NCI-H2081 treated with DMSO at 0.1 percent for 48 hours (cell line): ENCODE data around the gene F2.
A peak's percentile ranks its signal among the peaks of the same experiment; 100 is the strongest.

Source experiments
- DNase-seq: peaks from one replicate; lab custom pipeline; 2025; lab: John Stamatoyannopoulos, UW

F2 gene

DNA sequence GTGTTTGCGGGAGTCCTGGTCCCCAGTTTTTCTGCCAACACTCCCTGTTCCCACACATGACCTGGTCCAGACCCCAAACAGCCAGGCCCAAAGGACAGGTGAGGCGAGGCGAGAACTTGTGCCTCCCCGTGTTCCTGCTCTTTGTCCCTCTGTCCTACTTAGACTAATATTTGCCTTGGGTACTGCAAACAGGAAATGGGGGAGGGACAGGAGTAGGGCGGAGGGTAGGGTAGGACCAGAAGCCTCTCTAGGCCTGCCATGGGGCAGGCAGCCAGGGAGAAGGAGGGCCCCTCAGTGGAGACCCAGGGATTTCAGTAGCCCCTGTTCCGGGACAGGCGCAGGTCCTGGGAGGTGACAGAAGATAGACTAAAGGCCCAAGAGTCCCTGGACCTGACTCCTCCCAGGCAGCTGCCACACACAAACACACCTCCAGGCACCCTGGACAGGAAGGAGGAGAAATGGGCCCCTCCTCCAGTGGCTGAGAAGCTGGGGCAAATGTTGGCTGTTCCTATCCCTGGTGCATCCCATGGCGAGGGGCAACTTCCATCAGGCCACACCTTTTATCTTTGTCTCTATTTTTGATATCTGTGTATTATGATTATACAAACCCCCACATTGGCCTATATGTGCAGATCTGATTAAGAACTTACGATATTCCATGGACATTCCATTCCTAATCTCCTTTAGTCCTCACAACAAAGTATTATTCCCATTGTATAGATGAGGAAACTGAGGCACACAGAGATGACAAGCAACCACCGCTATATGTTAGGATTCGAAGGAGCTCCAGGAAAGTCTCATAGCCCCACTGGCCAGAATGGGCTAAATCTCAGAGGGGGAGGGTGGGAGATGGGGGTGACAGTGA is 626 bp upstream of the F2 start:
- DNase-seq: peak; percentile 15

GRCh38 chr11:46719543-46720218 is 668 bp downstream of the F2 start:
- DNase-seq: no peak

DNA sequence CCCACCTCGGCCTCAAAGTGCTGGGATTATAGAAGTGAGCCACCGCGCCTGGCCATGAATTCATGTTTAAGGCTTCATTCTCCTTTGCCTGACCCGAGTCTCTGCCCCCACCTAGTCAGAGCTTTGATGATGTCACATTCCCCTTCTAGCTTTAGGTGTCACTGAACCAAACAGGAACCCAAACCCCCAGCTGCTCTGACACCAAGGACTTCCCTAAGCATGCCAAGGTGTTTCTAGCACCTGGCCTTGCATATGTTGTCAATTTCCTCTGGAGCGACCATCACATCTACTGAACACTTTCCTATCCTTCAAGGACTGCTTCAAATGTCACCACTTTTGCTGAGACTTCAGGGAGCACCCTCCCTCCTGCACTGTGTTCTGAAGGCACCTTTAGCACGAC is 2.3 kb downstream of the F2 start:
- DNase-seq: no peak

DNA sequence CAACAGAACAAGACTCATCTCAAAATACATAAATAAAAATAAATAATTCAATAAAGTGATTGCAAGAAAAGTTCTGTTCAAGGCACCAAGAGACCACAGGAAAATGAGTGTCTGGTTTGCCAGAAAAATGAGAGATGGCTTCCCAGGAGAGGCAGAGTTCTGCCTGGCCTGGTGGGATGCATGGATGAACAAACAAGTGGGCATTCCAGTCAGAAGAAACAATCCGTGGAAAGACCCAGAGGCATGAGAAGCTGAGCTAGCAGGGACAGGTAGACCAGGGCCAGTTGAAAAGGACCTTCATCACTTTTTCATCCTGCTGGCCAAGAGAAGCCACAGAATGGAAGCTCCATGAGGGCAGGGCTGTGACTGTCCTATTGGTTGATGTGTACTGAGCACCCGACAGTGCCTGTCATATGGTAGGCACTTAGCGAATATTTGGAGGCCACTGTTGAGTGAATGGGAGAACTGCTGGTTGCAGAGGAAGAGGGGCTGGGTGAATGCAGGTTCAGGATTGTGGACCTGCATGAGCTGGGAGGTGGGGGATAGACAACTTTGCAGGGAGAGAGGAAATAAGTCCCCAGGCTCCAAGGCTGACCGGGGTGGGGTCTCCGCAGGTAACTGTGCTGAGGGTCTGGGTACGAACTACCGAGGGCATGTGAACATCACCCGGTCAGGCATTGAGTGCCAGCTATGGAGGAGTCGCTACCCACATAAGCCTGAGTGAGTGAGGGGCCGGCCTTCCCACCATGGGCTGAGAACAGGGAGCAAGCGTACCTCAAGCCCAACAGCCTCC is 3.7 kb downstream of the F2 start:
- DNase-seq: no peak

DNA sequence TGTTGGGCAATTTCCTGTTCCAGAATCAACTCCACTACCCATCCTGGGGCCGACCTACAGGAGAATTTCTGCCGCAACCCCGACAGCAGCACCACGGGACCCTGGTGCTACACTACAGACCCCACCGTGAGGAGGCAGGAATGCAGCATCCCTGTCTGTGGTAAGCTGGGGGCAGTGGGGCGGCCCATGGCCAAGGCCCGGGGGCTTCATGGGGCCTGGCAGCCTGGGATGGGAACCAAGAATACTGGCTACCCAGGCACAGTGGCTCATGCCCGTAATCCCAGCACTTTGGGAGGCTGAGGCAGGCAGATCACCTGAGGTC is 4.3 kb downstream of the F2 start:
- DNase-seq: no peak

- DNase-seq: no peak
Observed at GRCh38 chr11:46724088-46724487, 5.1 kb downstream of the F2 start.

GRCh38 chr11:46725338-46726205 is 6.6 kb downstream of the F2 start:
- DNase-seq: no peak

DNA sequence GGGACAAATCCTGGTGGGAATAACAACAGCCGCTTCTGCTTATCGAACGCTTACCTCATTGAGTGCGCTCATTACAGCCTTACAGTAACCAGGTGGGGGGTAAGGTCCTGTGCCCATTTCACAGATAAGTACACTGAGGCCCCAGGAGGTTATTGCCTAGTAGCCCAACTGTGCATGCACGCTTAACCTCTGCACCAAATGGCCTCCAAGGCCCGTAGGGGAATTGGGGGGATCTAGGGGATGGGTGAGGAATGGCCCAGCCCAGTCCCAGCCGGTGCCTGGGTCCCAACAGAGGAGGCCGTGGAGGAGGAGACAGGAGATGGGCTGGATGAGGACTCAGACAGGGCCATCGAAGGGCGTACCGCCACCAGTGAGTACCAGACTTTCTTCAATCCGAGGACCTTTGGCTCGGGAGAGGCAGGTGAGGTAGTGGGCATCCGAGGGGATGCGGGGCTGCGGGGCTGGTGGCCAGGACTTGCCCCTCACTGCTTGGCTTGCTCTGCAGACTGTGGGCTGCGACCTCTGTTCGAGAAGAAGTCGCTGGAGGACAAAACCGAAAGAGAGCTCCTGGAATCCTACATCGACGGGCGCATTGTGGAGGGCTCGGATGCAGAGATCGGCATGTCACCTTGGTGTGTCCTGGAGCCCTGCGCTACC is 7.3 kb downstream of the F2 start:
- no peak for DNase-seq

DNA sequence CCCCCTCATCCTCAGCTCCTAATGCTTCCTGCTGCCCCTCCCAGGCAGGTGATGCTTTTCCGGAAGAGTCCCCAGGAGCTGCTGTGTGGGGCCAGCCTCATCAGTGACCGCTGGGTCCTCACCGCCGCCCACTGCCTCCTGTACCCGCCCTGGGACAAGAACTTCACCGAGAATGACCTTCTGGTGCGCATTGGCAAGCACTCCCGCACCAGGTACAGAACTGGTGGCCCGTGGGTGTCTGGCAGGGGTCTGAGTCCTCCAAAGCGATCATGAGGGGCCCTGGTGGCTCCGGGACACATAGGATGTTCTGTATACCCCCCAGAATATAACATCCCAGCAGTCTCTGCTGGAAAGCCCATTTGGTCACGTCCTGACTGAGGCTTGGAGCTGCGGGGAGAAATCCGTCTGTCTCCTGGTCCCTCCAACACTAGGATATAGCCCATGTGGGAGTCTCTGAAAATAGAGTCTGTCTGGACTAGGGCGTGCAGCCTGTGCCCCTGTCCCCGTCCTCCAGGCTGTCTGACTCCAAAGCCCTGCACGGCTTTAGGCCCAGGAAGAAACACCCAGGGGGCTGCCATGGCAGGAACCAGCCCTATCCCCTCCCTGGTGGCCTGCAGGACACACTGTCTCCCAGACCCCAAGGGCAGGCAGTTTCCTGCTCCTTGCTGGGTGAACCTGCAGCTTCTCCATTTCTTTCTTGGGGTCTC is 9.1 kb downstream of the F2 start:
- no peak for DNase-seq

GRCh38 chr11:46728659-46729040 is 9.6 kb downstream of the F2 start:
- DNase-seq: no peak

DNA sequence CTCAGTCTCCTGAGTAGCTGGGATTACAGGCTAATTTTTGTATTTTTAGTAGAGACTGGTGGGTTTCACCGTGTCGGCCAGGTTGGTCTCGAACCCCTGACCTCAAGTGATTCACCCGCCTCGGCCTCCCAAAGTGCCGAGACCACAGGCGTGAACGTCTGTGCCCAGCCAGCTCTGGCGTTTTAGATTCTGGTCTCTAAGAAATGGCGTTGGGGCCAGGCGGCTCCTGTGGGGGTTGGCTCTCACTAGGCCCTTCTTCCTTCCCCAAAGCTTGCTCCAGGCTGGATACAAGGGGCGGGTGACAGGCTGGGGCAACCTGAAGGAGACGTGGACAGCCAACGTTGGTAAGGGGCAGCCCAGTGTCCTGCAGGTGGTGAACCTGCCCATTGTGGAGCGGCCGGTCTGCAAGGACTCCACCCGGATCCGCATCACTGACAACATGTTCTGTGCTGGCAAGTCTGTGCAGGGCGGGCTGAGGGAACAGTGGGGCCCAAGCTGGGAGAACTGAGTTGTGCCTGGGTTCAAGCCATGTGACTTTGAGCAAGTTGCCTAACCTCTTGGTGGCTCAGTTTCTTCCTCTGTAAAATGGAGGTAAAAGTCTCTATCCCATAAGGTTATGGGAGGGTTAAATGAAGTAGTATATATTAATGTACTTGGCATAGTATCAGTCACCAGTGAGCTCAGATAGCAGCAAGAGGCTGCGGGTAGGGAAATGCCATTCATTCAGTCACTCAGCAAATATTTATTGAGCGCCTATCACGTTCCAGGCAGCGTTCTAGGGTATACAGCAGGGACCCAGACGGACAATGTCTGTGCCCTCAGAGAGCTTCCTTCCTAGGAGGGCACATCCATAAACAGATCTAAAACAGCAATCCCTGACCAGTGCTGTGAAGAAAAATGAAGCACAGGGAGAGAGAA is 10.4 kb downstream of the F2 start:
- DNase-seq: no peak

DNA sequence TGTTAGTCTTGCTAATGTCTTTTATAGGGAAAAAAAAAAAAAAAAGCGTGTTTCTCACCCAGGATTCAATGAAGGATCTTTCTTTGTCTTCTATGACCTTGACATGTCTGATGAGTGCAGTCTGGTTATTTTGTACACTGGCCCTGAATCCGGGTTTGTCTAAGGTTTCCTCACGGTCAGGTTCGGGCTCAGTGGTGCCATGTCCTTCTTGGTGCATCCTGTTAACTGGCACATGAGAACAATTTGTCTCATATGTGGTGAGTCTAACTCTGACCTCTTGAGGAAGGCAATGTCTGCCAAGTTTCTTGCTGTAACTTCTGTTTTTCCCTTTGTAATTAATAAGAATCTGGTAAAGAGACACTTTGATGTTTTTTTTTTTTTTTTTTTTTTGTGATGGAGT is 12.5 kb downstream of the F2 start:
- no peak for DNase-seq

- DNase-seq: no peak
Observed at GRCh38 chr11:46733234-46733633, 14.2 kb downstream of the F2 start.

DNA sequence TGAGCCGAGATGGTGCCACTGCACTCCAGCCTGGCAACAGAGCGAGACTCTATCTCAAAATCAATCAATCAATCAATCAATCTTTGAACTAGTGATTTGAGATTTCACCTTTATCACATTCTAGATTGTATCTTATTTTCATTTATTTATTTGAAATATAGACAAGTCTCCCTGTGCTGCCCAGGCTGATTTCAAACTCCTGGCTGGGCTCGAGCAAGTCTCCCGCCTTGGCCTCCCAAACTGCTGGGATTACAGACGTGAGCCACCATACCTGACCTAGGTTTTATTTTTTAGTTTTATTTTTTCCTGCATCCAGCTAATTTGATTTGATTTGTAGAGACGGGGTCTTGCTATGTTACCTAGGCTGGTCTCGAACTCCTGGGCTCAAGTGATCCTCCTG is 17.1 kb downstream of the F2 start:
- DNase-seq: no peak

- no peak for DNase-seq
Observed at GRCh38 chr11:46736615-46737014, 17.6 kb downstream of the F2 start.

DNA sequence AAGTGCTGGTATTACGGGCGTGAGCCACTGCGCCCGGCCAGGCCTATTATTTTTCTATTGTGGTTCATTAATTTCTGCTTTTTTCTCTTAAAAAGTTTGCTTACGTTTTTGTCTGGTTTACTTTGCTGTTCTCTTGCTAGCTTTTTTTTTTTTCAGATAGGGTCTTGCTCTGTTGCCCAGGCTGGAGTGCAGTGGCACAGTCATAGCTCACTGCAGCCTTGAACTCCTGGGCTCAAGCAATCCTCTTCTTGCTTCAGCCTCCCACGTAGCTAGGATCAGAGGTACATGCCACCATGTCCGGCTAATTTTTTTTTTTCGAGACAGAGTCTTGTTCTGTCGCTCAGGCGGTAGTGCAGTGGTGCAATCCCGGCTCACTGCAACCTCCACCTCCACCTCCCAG is 18.7 kb downstream of the F2 start:
- DNase-seq: no peak

- DNase-seq: no peak
Observed at GRCh38 chr11:46738887-46739286, 19.9 kb downstream of the F2 start.

DNA sequence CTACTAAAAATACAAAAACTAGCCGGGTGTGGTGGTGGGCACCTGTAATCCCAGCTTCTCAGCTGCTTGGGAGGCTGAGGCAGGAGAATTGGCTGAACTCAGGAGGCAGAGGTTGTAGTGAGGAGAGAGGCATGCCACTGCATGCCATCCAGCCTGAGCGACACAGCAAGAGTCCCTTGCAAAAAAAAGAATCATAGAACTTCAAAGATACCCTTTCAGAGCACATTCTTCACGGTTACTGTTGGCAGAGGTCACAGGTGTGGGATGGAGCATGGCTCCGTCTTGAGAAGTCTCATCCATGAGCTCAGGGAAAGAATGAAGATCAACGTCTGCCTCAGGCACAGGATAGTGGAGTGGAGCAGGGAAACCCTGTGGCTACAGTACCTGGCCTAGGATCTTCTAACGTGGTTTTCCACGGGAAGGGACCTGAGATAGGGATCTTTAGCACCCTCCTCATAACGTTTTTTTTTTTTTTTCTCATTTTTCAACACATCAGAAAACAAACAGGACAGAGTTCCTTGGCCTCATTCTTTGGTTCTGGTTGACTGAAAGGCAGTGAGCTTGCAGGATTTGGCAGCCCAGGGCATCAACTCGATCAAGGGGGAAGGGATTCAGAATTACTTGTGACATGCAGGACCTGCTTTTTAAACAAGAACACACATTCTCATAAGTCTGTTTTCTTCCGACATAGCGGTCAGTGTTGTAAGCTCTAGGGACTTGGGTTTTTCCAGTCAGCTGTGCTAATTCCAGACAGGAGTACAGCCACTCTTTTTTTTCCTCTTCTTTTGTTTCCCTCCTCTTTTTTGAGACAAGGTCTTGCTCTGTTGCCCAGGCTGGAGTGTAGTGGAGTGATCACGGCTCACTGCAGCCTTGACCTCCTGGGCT is 22.8 kb downstream of the F2 start:
- no peak for DNase-seq

DNA sequence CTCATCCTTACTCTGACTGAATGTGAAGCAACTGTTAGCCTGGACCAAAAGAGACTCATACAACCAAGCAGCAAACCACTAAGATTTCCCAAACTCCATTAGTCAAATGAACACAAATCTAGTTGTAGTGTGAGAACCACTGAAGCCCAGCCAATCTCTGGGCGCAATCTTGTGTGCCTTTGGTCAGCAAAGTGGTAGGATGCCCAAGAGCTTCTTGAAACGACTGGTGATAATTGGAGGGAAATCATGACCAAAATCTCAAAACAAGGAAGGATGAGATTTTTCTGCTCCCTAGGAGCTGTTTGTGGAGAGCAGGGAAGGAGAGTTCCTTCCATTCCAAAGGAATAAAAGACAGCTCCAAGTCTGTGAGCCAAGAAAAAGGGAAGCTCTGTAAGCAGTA is 24.0 kb downstream of the F2 start:
- DNase-seq: no peak
